HG02798 (cell line): ENCODE results near the gene UGP2.
"Not testable (repeated sequence)": the region's sequence is repeated elsewhere in the genome, so short reads cannot be mapped to it uniquely, and the experiment has no call there.

ENCODE experiments used
- ATAC-seq: cut with Tn5 transposase; IDR thresholded peaks from one replicate; pipeline ENCODE4 v1.9.1; 2021; ENCODE audit warnings: mild to moderate bottlenecking; ENCODE audit not compliant: unreplicated experiment, poor library complexity

The UGP2 gene

GRCh38 chr2:63888053-63888452 lies 46.4 kb downstream of the UGP2 start:
- ATAC-seq, result no peak

- ATAC-seq, result peak; percentile 80
These were observed 47.0 kb downstream of the UGP2 start for GRCh38 chr2:63888490-63889402.

- no peak for ATAC-seq
These were observed 49.0 kb downstream of the UGP2 start for GRCh38 chr2:63890678-63891077.

- no peak for ATAC-seq
These were observed 49.9 kb downstream of the UGP2 start for GRCh38 chr2:63891488-63892030.

GRCh38 chr2:63893163-63893562 lies 51.5 kb downstream of the UGP2 start:
- no peak for ATAC-seq

- ATAC-seq, result no peak
These were observed 52.5 kb downstream of the UGP2 start for GRCh38 chr2:63894167-63894566.

- ATAC-seq, result no peak
These were observed 57.1 kb downstream of the UGP2 start for GRCh38 chr2:63898839-63899238.

- ATAC-seq, result no peak
These were observed 57.9 kb downstream of the UGP2 start for GRCh38 chr2:63899639-63900038.

GRCh38 chr2:63902149-63902548 lies 60.5 kb downstream of the UGP2 start:
- no peak for ATAC-seq

- ATAC-seq, result no peak
These were observed 61.3 kb downstream of the UGP2 start for GRCh38 chr2:63903003-63903402.

- ATAC-seq, result no peak
These were observed 72.6 kb downstream of the UGP2 start for GRCh38 chr2:63914311-63914710.

- no peak for ATAC-seq
These were observed 85.1 kb downstream of the UGP2 start for GRCh38 chr2:63926815-63927214.

- not testable (repeated sequence) for ATAC-seq
These were observed 90.4 kb downstream of the UGP2 start for GRCh38 chr2:63932104-63932503.
